Thyroid gland (tissue), 4 donors: ENCODE results near the gene SLC7A1.

Experiments used
- POLR2A ChIP-seq, 2 donors: fragments of 450-650 bp; IDR thresholded peaks; one replicate each; pipeline ENCODE4 v1.6.1; 2017; ENCODE audit warnings: antibody characterized with exemption in 2 of 2, mild to moderate bottlenecking in 2 of 2, moderate library complexity in 1 of 2
- TF ChIP-seq, protein P1 (sequence below), 6 experiments: fragments of 200-600 bp in 3 of 6; fragments of 450-650 bp in 3 of 6; sonication (generic) in 3 of 6; IDR thresholded peaks; one replicate each; pipeline ENCODE4 v1.5.1; 2016 to 2019; ENCODE audit warnings: antibody characterized with exemption in 6 of 6, mild to moderate bottlenecking in 2 of 6, inconsistent platforms in 1 of 6, moderate library complexity in 1 of 6

DNA sequence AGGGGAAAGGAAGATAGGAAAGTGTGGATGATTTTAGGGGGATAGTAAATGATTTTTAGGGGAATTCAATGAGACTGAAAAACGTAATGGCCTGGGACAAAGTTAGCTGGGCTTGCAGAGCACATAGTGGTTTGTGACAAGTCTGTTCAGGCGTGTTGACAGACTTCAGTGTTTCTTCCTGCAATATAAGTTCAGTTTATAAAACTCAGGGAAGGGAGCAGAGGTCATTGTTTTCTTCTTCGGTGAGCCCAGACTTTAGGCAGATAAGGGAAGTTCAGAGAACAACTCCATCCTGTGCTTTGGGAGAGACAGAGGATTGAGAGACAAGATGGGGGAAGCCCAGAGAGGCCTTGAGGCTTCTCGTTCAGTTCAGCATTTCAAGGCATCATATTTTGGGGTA lies 45.2 kb upstream of the SLC7A1 start:
- TF ChIP-seq, protein P1, sequence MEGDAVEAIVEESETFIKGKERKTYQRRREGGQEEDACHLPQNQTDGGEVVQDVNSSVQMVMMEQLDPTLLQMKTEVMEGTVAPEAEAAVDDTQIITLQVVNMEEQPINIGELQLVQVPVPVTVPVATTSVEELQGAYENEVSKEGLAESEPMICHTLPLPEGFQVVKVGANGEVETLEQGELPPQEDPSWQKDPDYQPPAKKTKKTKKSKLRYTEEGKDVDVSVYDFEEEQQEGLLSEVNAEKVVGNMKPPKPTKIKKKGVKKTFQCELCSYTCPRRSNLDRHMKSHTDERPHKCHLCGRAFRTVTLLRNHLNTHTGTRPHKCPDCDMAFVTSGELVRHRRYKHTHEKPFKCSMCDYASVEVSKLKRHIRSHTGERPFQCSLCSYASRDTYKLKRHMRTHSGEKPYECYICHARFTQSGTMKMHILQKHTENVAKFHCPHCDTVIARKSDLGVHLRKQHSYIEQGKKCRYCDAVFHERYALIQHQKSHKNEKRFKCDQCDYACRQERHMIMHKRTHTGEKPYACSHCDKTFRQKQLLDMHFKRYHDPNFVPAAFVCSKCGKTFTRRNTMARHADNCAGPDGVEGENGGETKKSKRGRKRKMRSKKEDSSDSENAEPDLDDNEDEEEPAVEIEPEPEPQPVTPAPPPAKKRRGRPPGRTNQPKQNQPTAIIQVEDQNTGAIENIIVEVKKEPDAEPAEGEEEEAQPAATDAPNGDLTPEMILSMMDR (IDR thresholded peaks at IDR 0.05), result no peak
- no peak for TF ChIP-seq POLR2A (IDR thresholded peaks at IDR 0.05)
